Dendritic cell treated with granulocyte-macrophage colony-stimulating factor and Interleukin-4, amounts not matched to agents 40 ng/mL and 50 ng/mL, for 4 days (primary cell): ENCODE results near the gene TOR4A.
"Not testable (repeated sequence)": the region's sequence is repeated elsewhere in the genome, so short reads cannot be mapped to it uniquely, and the experiment has no call there.

ENCODE experiments used
- H3K27ac Mint-ChIP-seq: one replicate; pipeline ENCODE4 v1.8.0; 2022; ENCODE audit warnings: mild to moderate bottlenecking, mixed read lengths
- H3K27me3 Mint-ChIP-seq: one replicate; pipeline ENCODE4 v1.8.0; 2022; ENCODE audit warnings: mild to moderate bottlenecking, mixed read lengths
- H3K36me3 Mint-ChIP-seq: one replicate; pipeline ENCODE4 v1.8.0; 2022; ENCODE audit warnings: low read depth, mixed read lengths
- H3K4me1 Mint-ChIP-seq: one replicate; pipeline ENCODE4 v1.8.0; 2022; ENCODE audit warnings: low read depth, mixed read lengths
- H3K4me3 Mint-ChIP-seq: one replicate; pipeline ENCODE4 v1.8.0; 2022; ENCODE audit warnings: mild to moderate bottlenecking, moderate library complexity, mixed read lengths
- H3K9me3 Mint-ChIP-seq: one replicate; pipeline ENCODE4 v1.8.0; 2022; ENCODE audit warnings: mixed read lengths
- intact Hi-C: fragments of 100-400 bp; cut with micrococcal nuclease; formaldehyde crosslinking; loops from one replicate; pipeline ENCODE4 v1.15.0; 2022

TOR4A gene

DNA sequence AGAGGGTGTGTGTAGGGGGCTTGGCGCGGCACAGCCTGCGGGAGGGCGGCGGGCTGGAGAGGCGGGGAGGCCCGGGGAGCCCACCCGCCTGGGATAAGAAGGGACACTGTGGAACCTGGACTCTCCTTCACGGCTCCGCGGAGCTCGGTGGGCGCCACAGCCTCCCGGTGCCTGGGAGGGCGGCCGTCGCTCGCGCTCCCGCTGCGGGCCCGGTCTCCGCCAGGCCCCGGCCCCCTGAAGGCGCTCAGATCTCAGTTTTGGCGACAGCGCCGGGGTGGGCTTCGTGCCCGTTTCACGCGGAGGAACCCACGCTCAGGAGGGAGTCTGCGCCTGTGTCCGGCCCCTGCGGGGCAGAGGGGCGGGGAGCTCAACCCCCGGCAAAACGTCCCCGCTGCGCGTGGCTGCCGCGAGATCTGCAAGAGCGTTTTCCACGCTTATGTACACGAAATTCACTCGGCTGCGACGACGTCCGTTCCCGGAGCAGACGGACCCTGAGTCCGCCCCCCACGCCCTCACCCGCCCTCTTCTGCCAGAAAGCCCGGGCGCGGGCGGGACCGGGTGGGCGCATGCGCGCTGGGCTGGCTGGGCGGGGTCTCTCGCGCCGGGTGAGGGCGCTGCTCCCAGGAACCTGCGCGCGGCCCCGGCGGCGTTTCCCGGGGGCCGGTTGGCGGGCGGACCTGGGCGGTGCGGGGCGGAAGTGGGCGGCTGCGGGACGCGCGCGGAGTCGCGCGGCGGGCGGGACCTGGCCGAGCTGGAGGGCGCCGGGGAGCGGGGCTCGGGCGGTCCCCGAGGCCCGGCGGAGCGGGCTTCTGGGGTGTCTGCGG is 22.7 kb upstream of the TOR4A start, which contains the start of gene NELFB:
TSS of gene NELFB (plus strand) at position 704 of the 824 bp plus-strand sequence.
- intact Hi-C loops: loop anchor here (1.0 kb wide), 1 partner anchor 14 kb away; the partner anchor contains the start of gene TUBB4B
- H3K9me3 Mint-ChIP-seq: no peaks in the 10 kb centered on the region
- peak within 1 kb of the TSS; percentile 78 for H3K27ac Mint-ChIP-seq
- peaks cover 40% of the 10 kb centered on the region for H3K4me1 Mint-ChIP-seq
- peak within 1 kb of the TSS; percentile 78 for H3K4me3 Mint-ChIP-seq
- peaks cover 41% of the 10 kb centered on the region for H3K36me3 Mint-ChIP-seq
- peaks cover 6% of the 10 kb centered on the region for H3K27me3 Mint-ChIP-seq

DNA sequence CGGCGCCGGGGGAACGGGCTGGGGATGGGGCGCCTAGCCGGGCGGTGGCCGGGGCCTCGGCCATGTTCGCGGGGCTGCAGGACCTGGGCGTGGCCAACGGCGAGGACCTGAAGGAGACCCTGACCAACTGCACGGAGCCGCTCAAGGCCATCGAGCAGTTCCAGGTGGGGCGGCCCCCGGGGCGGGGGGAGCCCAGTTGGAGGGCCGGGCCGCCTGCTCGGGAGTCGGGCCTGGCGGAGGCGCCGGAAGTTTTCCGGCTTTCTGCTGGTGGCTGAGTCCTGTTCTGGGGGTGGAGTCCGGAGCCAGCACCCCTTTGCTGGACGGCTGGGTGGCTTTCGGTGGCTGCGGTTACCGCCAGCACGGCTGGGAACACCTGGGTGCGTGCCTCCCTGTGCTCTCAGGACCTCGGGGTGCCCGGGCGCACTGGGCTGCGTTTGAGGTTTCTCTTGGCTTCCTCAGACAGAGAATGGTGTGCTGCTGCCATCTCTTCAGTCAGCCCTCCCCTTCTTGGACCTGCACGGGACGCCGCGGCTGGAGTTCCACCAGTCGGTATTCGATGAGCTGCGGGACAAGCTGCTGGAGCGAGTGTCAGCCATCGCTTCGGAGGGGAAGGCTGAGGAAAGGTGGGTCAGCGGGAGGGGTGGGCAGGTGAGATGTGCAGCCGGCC is 21.9 kb upstream of the TOR4A start:
- peaks cover 40% of the 10 kb centered on the region for H3K4me1 Mint-ChIP-seq
- H3K36me3 Mint-ChIP-seq: peaks cover 44% of the 10 kb centered on the region
- H3K9me3 Mint-ChIP-seq: no peaks in the 10 kb centered on the region
- H3K27me3 Mint-ChIP-seq: peaks cover 6% of the 10 kb centered on the region
- peak overlapping the region; percentile 78 for H3K27ac Mint-ChIP-seq
- H3K4me3 Mint-ChIP-seq: peak overlapping the region; percentile 78
- intact Hi-C loops: loop anchor here (1.0 kb wide), 1 partner anchor 14 kb away; the partner anchor contains the start of gene TUBB4B

GRCh38 chr9:137256362-137256761 is 21.2 kb upstream of the TOR4A start:
- H3K27me3 Mint-ChIP-seq: peaks cover 6% of the 10 kb centered on the region
- intact Hi-C loops: no loop called here
- H3K4me1 Mint-ChIP-seq: peaks cover 40% of the 10 kb centered on the region
- H3K4me3 Mint-ChIP-seq: peak overlapping the region; percentile 78
- no peaks in the 10 kb centered on the region for H3K9me3 Mint-ChIP-seq
- no peak overlapping the region for H3K27ac Mint-ChIP-seq
- peaks cover 50% of the 10 kb centered on the region for H3K36me3 Mint-ChIP-seq

DNA sequence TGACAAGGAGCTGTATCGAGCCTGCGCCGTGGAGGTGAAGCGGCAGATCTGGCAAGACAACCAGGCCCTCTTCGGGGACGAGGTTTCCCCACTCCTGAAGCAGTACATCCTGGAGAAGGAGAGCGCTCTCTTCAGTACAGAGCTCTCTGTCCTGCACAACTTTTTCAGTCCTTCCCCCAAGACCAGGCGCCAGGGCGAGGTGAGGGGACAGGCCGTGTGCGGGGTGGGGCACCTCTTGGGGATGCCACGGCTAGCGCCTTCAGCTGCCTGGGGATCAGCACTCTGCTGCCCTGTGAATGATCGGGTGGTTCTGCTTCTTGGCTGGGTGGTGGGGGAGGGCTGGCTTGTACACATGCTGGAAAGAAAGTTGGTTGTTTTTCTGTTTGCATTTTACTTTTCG is 20.7 kb upstream of the TOR4A start:
- peaks cover 6% of the 10 kb centered on the region for H3K27me3 Mint-ChIP-seq
- H3K36me3 Mint-ChIP-seq: peaks cover 55% of the 10 kb centered on the region
- no peak overlapping the region for H3K27ac Mint-ChIP-seq
- no peaks in the 10 kb centered on the region for H3K9me3 Mint-ChIP-seq
- peaks cover 45% of the 10 kb centered on the region for H3K4me1 Mint-ChIP-seq
- H3K4me3 Mint-ChIP-seq: no peak overlapping the region
- intact Hi-C loops: no loop called here

GRCh38 chr9:137262173-137262908 is 15.2 kb upstream of the TOR4A start:
- peak overlapping the region; percentile 3 for H3K27ac Mint-ChIP-seq
- intact Hi-C loops, H3K27me3 Mint-ChIP-seq, H3K9me3 Mint-ChIP-seq, H3K4me3 Mint-ChIP-seq: not testable (repeated sequence)
- peaks cover 91% of the 10 kb centered on the region for H3K36me3 Mint-ChIP-seq
- peaks cover 27% of the 10 kb centered on the region for H3K4me1 Mint-ChIP-seq

GRCh38 chr9:137262909-137263285 is 14.6 kb upstream of the TOR4A start:
- Mint-ChIP-seq H3K27me3 (no peaks in the 10 kb centered on the region), H3K27ac (no peak overlapping the region), H3K9me3 (no peaks in the 10 kb centered on the region), H3K4me1 (peaks cover 30% of the 10 kb centered on the region), H3K4me3 (no peak overlapping the region), H3K36me3 (peaks cover 91% of the 10 kb centered on the region)
- intact Hi-C loops: no loop called here

DNA sequence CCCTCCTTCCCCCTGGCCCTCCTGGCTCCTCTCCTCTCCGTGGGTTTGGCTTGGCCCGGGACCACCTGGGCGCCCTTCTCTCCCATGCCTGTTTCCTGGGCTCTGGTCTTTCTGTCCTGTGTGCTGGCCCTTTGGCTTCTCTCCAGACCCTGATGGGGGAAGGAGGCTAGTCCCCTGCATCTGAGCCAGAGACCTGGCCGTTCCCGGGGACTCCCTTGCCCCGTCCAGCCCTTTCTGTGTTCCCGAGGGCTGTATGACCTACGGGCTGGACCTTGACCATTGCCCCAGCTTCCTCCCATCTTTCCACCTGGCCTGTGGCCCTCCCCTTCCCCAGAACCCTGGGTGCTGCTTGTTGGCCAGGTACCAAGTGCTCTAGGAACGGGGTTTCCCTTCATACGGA is 14.0 kb upstream of the TOR4A start:
- H3K27ac Mint-ChIP-seq: no peak overlapping the region
- H3K9me3 Mint-ChIP-seq: no peaks in the 10 kb centered on the region
- H3K4me1 Mint-ChIP-seq: peaks cover 35% of the 10 kb centered on the region
- H3K27me3 Mint-ChIP-seq: no peaks in the 10 kb centered on the region
- H3K4me3 Mint-ChIP-seq: no peak overlapping the region
- intact Hi-C loops: no loop called here
- peaks cover 89% of the 10 kb centered on the region for H3K36me3 Mint-ChIP-seq

- intact Hi-C loops: no loop called here
- H3K4me1 Mint-ChIP-seq: peaks cover 35% of the 10 kb centered on the region
Measured at GRCh38 chr9:137264067-137264466, 13.5 kb upstream of the TOR4A start.

GRCh38 chr9:137265496-137266161 is 11.9 kb upstream of the TOR4A start:
- no peaks in the 10 kb centered on the region for H3K27me3 Mint-ChIP-seq
- H3K9me3 Mint-ChIP-seq: no peaks in the 10 kb centered on the region
- no peak overlapping the region for H3K4me3 Mint-ChIP-seq
- H3K4me1 Mint-ChIP-seq: peaks cover 32% of the 10 kb centered on the region
- intact Hi-C loops: no loop called here
- H3K27ac Mint-ChIP-seq: no peak overlapping the region
- peaks cover 94% of the 10 kb centered on the region for H3K36me3 Mint-ChIP-seq

More at GRCh38 chr9:137264067-137264466, 13.5 kb upstream of the TOR4A start:
- Mint-ChIP-seq H3K27me3 (no peaks in the 10 kb centered on the region), H3K4me3 (no peak overlapping the region), H3K27ac (no peak overlapping the region), H3K36me3 (peaks cover 89% of the 10 kb centered on the region), H3K9me3 (no peaks in the 10 kb centered on the region)

GRCh38 chr9:137266162-137266527 is 11.4 kb upstream of the TOR4A start:
- no peaks in the 10 kb centered on the region for H3K9me3 Mint-ChIP-seq
- H3K4me3 Mint-ChIP-seq: no peak overlapping the region
- H3K27me3 Mint-ChIP-seq: no peaks in the 10 kb centered on the region
- intact Hi-C loops: no loop called here
- no peak overlapping the region for H3K27ac Mint-ChIP-seq
- H3K4me1 Mint-ChIP-seq: peaks cover 33% of the 10 kb centered on the region
- H3K36me3 Mint-ChIP-seq: peaks cover 95% of the 10 kb centered on the region

DNA sequence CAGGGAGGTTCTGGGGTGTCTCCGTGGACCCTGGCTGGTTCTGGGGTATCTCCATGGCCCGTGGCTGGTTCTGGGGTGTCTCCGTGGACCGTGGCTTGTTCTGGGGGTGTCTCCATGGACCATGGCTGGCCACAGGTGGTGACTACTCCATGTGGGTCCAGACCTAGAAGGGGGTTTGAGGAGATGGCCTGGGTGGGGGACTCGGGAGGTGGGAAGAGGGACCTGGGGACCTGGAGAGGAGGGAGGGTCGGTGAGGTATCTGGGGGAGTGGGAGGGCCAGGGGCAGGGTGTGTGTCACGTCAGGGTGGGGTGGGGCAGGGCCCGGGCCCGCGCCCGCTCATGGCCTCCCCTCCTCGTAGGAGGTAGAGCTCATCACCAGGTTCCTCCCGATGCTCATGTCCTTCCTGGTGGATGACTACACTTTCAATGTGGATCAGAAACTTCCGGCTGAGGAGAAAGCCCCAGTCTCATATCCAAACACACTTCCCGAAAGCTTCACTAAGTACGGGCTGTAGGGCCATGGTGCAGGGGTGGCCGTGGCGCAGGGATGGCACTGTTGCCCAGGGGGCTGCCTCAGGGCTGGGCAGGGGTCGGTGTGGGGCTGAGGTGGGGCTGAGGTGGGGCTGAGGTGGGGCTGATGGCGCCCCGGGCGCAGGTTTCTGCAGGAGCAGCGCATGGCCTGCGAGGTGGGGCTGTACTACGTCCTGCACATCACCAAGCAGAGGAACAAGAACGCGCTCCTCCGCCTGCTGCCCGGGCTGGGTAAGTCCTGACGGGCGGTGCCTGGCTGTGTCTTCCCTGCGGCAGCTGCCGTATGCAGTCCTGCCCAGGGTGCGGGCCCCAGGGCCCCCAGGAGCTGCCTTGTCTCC is 10.7 kb upstream of the TOR4A start:
- no peak overlapping the region for H3K4me3 Mint-ChIP-seq
- H3K36me3 Mint-ChIP-seq: peaks cover 95% of the 10 kb centered on the region
- H3K9me3 Mint-ChIP-seq: no peaks in the 10 kb centered on the region
- H3K4me1 Mint-ChIP-seq: peaks cover 32% of the 10 kb centered on the region
- H3K27me3 Mint-ChIP-seq: no peaks in the 10 kb centered on the region
- no peak overlapping the region for H3K27ac Mint-ChIP-seq
- intact Hi-C loops: no loop called here

GRCh38 chr9:137267933-137268355 is 9.6 kb upstream of the TOR4A start:
- Mint-ChIP-seq H3K9me3 (no peaks in the 10 kb centered on the region), H3K27me3 (no peaks in the 10 kb centered on the region), H3K36me3 (peaks cover 97% of the 10 kb centered on the region), H3K4me3 (no peak overlapping the region), H3K27ac (peak overlapping the region; percentile 31), H3K4me1 (peaks cover 30% of the 10 kb centered on the region)
- intact Hi-C loops: no loop called here
